AG10803 (cell line): Measurements from ENCODE around the gene EIF2S1.

ENCODE experiments used
- DNase-seq: peaks from one replicate; pipeline ENCODE4 v3.0.0; 2010; ENCODE audit warnings: low read depth
- H3K4me3 ChIP-seq: 2 replicates; pipeline ENCODE4 v1.5.1; 2011; ENCODE audit warnings: mild to moderate bottlenecking, low read length, control low read depth
- TF ChIP-seq, protein P1 (sequence below): conservative IDR thresholded peaks from 2 replicates; pipeline ENCODE4 v1.5.1; 2011; ENCODE audit warnings: mild to moderate bottlenecking, low read length, control low read depth, inconsistent platforms

EIF2S1 gene

DNA sequence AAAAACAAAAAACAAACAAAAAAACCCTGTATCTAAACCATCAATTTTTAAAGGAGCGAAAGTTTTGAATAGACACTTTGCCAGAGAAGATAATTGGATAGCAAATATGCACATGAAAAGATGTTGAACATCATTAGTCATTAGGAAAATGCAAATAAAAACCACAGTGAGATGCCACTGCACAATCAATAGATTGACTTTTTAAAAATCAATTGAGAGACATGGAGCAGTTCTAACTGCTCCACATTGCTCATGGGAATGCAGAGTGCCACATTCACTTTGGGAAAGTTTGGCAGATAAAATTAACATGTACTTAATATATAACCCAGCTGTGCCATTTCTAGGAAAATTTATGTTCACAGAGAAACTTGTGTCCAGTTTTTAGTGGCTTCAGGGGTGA, 12.7 kb downstream of the EIF2S1 start:
- TF ChIP-seq, protein P1, sequence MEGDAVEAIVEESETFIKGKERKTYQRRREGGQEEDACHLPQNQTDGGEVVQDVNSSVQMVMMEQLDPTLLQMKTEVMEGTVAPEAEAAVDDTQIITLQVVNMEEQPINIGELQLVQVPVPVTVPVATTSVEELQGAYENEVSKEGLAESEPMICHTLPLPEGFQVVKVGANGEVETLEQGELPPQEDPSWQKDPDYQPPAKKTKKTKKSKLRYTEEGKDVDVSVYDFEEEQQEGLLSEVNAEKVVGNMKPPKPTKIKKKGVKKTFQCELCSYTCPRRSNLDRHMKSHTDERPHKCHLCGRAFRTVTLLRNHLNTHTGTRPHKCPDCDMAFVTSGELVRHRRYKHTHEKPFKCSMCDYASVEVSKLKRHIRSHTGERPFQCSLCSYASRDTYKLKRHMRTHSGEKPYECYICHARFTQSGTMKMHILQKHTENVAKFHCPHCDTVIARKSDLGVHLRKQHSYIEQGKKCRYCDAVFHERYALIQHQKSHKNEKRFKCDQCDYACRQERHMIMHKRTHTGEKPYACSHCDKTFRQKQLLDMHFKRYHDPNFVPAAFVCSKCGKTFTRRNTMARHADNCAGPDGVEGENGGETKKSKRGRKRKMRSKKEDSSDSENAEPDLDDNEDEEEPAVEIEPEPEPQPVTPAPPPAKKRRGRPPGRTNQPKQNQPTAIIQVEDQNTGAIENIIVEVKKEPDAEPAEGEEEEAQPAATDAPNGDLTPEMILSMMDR: no peak
- no peak for DNase-seq
- no peak overlapping the region for H3K4me3 ChIP-seq

DNA sequence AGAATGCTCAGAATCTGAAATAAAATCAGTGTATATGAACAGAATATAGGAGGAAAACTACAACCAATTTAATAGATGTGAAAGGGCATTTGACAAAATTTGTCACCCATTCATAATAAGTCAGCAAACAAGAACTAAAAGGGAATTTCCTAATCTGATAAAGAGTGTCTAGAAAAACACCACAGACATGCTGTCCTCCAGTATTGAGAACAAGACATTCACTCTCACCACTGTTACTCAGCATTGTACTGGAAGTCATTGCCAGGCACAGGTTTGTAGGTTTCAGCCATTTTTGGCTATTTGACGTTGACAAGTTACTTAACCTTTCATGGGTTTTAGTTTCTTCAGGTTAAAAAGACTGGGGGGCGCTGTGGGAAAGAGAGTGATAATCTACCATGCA, 13.2 kb downstream of the EIF2S1 start:
- no peak for DNase-seq
- TF ChIP-seq, protein P1: no peak
- no peak overlapping the region for H3K4me3 ChIP-seq

DNA sequence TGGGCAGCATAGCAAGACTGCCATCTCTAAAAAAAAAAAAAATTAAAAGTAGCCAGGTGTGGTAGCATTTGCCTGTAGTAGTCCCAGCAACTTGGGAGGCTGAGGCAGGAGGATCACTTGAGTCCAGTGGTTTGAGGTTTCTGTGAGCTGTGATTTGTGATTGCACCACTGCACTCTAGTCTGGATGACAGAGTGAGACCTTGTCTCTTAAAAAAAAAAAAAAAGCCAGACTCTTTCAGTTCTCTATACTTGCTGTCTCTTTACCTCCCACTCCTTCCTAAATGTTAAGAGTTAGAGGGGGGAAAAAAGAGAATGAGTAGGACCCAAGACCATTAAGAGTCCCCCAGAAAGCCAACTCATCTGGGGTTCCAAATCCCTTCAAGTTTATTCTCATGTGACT, 17.8 kb downstream of the EIF2S1 start:
- TF ChIP-seq, protein P1: no peak
- no peak for DNase-seq
- H3K4me3 ChIP-seq: no peak overlapping the region

DNA sequence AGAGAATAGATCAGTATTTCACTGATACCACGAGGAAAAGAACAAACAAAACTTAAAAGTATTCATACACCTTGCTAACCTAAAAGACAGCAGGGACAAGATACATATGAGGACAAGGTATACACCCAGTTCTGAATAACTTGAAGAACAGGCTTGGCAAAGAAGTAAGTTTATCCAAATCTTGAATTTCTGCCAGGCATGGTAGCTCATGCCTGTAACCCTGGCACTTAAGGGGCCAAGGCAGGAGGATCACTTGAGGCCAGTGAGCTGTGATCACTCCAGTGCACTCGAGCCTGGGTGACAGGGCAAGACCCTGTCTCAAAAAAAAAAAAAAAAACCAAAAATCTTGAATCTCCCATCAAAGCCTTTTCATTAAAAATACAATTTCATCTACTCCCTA, 25.0 kb downstream of the EIF2S1 start:
- DNase-seq: no peak
- H3K4me3 ChIP-seq: no peak overlapping the region
- TF ChIP-seq, protein P1: no peak

DNA sequence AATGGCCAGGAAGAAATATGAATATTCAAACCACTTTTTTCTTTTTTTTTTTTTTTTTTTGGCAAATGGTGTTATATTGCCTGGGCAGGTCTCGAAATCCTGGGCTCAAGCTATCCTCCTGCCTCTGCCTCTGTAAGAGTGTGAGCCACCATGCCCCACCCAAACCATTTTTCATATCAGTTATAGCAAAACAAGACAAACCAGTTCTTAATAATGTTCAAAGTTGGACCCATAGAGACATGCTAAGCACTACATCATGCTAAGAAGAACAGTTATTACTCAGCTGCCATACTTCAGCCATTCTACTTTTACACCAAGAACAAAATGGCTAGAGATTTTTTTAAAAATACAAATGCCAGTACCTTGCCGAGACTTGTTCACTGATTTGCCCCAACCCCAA, 25.5 kb downstream of the EIF2S1 start:
- TF ChIP-seq, protein P1: no peak
- H3K4me3 ChIP-seq: no peak overlapping the region
- DNase-seq: no peak

DNA sequence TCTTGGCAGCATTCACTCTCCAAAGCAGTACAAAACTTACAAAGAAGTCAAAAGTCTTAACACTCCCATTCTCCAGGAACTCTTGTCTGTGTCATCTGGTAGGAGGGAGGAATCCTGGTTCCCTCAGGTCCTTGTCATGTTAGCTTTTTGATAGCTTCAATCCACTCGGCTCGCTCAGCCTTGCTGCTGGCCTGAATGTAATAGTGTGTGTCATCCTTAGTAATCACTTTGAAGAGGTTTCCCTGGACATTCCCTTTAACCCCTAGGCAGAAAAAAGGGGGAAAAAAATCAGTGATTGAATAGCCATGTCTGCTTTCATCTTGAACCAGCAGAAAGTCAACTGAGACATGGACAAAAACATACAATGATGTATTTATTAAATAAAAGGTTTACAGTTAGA, 27.1 kb downstream of the EIF2S1 start:
- TF ChIP-seq, protein P1: no peak
- no peak overlapping the region for H3K4me3 ChIP-seq
- no peak for DNase-seq

DNA sequence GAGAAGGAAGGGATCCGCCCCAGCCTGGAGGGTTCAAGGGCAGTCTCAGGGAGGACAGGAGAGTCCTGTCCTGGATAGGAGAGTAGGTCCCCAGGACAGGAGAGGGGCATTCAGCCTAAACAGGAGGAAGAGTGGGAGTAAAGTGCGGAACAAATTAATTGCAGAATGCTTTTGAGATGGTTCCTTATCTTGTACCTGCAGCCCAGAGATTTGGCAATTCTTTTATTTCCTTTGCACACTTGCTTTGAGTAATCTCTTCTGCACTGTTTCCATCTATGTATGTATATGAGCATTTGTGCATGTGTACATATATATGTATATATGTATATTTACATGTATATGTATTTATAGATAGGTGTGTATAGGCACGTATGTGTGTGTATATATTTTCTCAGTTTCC, 29.1 kb downstream of the EIF2S1 start:
- no peak overlapping the region for H3K4me3 ChIP-seq
- DNase-seq: no peak
- TF ChIP-seq, protein P1: no peak
